PC-3 (cell line): ENCODE data around the gene MN1.

Source experiments
- CTCF ChIP-seq: fragments of 300-600 bp; sonication (generic); conservative IDR thresholded peaks from 2 replicates; pipeline ENCODE4 v1.5.1; 2017; ENCODE audit warnings: antibody characterized with exemption, low read depth, mild to moderate bottlenecking, low read length
- EZH2 ChIP-seq: fragments of 300-600 bp; sonication (generic); IDR thresholded peaks from one replicate; pipeline ENCODE4 v1.6.1; 2017; ENCODE audit warnings: antibody characterized with exemption, mild to moderate bottlenecking, low read length; ENCODE audit not compliant: unreplicated experiment
- EZH2phosphoT487 ChIP-seq: fragments of 300-600 bp; sonication (generic); IDR thresholded peaks from 2 replicates; pipeline ENCODE4 v1.6.1; 2018; ENCODE audit warnings: mild to moderate bottlenecking, antibody characterized with exemption, low read length, borderline replicate concordance

GRCh38 chr22:27765706-27766291, 35.8 kb downstream of the MN1 start:
- no peak for TF ChIP-seq CTCF
- TF ChIP-seq EZH2phosphoT487, result no peak
- TF ChIP-seq EZH2, result no peak
